GM18502 (cell line): ENCODE results near the gene TLCD3B.
"Not testable (repeated sequence)": the region's sequence is repeated elsewhere in the genome, so short reads cannot be mapped to it uniquely, and the experiment has no call there.

Source experiments
- ATAC-seq: cut with Tn5 transposase; IDR thresholded peaks from one replicate; pipeline ENCODE4 v1.9.1; 2021; ENCODE audit warnings: mild to moderate bottlenecking; ENCODE audit not compliant: unreplicated experiment, poor library complexity

The TLCD3B gene

GRCh38 chr16:30027588-30028437 lies 3.3 kb downstream of the TLCD3B start:
- ATAC-seq: no peak

- ATAC-seq: no peak
Observed at GRCh38 chr16:30026449-30026848, 4.6 kb downstream of the TLCD3B start.

- ATAC-seq: no peak
Observed at GRCh38 chr16:30025574-30025973, 5.5 kb downstream of the TLCD3B start.

- ATAC-seq: no peak
Observed at GRCh38 chr16:30025156-30025555, 5.9 kb downstream of the TLCD3B start.

GRCh38 chr16:30024451-30024850 lies 6.6 kb downstream of the TLCD3B start:
- no peak for ATAC-seq

GRCh38 chr16:30023586-30023985 lies 7.5 kb downstream of the TLCD3B start:
- ATAC-seq: no peak

DNA sequence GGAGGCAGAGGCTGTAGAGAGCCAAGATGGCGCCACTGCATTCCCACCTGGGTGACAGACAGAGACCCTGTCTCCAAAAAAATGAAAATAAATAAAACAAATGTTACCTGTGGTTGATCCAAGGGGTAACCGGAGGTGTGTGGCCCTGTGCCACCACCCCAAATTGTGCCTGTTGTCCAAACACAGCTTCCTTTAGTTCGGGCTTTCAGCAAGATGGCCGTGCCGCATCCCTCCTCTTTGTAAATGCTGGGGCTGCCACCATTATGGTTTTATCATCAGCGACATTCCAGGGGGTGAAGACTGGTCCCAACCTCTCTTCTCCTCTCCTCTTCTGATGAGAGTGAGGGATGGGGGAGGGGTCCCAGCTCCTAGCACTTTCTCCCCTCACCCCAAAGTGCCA lies 8.2 kb downstream of the TLCD3B start, which contains the start of gene C16orf92:
C16orf92 (plus strand) TSS at position 312 of the 400 bp plus-strand sequence. CDS start 143 bp downstream, outside the sequence.
- no peak for ATAC-seq

DNA sequence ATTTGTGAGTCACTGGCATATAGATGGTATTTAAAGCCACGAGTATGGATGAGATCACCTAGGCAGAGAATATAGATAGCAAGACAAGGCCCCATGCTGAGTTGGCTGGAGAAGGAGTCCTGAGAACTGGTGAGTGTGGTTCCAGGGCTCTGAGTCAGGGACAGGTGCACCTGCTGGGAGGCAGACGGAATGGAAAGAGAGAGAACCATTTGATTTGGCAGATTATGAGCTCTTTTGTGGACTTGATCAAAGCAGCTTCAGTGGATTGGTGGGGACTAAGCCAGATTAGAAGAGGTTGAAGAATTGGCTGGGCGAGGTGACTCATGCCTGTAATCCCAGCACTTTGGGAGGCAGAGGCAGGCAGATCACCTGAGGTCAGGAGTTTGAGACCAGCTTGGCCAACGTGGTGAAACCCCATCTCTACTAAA lies 12.3 kb downstream of the TLCD3B start:
- no peak for ATAC-seq

- not testable (repeated sequence) for ATAC-seq
Observed at GRCh38 chr16:30017937-30018336, 13.1 kb downstream of the TLCD3B start.

- ATAC-seq: no peak
Observed at GRCh38 chr16:30017277-30017656, 13.8 kb downstream of the TLCD3B start.

DNA sequence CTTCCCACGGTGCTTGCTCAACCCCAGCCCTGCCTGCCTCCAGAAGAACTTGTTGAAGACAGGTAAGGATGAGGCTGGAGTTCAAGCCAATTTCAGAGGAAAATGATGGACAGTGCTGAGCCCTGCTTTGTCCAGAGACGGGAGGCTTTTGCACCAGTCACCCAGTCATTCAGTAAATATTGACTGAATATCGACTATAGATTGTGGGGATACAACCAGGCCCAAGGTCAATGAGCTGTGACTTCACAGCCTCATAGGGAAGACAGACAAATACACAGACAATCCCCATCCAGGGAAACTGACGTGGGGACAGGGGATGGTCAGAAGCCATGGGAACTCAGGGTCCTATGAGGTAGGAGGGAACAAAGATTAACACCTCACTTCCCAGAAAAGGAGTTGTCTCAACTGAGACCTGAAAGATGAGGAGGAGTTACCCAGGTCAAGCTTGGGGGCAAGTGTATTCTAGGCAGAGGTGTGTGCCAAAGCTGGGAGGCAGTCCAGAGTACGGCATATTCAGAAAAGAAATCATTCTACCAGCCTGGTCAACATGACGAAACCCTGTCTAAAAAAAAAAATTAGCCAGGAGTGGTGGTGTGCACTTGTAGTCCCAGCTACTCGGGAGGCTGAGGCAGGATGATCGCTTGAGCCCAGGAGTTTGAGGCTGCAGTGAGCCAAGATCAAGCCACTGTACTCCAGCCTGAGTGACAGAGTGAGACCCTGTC lies 14.4 kb downstream of the TLCD3B start:
- no peak for ATAC-seq

GRCh38 chr16:30015450-30015849 lies 15.6 kb downstream of the TLCD3B start:
- not testable (repeated sequence) for ATAC-seq

- not testable (repeated sequence) for ATAC-seq
Observed at GRCh38 chr16:30012598-30012997, 18.5 kb downstream of the TLCD3B start.

DNA sequence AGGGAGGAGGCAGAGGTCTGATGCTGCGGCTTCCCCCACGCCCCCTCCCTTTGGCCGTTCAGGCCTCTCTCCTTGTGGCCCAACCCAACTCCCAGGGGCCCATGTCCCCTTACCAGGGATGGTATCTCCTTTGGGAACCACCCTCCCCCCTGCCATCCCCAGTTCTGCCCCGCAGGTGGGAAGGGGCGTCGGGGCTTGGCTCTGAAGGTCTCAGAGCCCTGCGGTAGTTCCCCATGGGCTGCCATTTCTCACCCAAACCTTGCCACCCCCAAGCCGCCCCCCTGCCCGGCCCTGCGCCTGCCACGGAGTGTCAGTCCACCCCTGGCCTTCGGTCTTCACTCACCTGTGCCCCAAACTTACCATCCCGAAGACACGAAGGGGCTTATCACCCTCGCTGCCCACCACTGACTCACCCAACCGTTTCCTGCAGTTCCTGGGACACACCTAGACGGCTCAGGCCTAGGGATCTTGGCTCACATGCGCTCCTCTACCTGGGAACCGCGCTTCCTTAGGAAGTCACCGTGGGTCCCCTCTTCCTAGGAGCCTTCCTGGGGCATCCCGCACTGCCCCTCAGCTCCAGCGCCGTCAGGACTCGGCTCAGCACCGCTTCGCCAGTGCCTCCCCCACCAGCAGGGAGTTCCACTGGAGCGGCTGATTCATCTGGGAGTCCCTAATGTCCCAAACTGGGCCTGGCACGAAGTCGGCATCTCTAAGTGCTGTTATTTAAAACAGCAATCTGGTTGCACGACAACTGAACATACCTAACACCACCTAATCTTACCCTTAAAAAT lies 19.2 kb downstream of the TLCD3B start:
- ATAC-seq: no peak

GRCh38 chr16:30010844-30011713 lies 20.0 kb downstream of the TLCD3B start, which contains the start of gene DOC2A:
TSS of gene DOC2A (minus strand) at chr16:30011027. CDS start at chr16:30010222, 805 bp downstream.
- no peak for ATAC-seq

DNA sequence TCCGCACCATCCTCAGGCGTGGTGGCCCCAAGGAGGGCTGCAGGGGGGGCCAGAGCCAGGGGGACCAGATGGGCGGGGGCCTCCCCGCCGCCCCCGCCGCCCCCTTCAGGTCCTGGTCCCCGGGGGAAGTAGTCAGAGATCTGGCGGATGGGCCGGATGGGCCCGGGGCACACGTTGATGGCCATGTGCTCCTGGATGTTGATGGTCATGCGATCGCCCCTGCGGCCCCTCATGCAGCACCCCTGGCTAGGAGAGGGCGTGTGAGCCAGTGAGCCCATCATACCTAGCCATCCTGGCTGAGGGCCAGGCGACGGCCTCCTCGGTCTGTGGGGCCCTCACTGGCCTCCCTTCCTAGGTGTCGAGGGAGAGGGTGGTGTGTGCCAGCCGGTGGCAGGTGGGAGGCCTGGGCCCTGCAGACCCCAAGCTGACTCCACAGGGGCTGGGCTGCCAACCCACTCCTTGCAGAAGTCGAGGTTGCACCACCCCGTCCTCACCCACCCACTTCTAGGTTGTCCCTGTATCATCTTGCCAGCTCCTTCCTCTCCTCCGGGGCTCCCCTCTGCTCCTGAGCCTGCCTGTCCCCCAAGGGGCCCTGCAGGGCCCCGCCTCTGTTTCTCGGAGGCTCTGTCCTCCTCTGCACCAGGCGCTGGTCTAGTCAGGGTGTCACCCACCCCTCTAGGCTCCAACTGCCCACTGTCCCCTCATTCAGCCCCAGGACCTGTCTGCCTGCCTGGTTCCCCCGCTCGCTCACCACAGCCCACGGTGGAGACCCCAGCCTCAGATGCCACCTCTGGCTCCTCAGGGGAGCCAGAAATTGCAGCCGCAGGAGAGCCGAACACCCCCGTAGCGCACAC lies 20.9 kb downstream of the TLCD3B start:
- ATAC-seq: no peak

- ATAC-seq: no peak
Observed at GRCh38 chr16:30009085-30009862, 21.8 kb downstream of the TLCD3B start.

DNA sequence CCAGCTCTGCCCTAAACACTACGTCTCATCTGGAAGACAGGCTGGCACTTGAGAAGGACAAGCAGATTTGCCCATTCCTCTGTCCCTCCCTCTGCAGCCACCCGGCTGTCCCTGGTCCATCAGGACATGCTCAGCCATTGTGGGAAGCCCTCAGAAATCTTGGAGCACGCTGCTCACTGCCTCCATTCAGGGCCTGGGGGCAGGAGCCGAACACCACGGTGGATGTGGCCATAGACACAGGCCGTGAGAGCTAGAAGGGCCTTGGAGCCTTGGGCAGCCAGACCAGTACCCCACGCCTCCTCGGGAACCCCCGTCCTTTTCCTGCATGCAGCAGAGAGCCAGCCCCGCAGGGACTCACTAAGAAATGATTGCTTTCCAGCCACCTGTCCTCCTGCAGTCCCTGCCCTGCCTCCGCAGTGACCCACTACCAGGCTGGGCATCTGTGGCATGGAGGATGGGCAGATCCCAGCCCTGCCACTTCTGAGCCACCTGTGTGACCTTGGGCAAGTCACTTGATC lies 23.6 kb downstream of the TLCD3B start:
- ATAC-seq: no peak
